ENCODE data around the gene AP1G1.
"Not testable (repeated sequence)": the region's sequence is repeated elsewhere in the genome, so short reads cannot be mapped to it uniquely, and the experiment has no call there.

DNA sequence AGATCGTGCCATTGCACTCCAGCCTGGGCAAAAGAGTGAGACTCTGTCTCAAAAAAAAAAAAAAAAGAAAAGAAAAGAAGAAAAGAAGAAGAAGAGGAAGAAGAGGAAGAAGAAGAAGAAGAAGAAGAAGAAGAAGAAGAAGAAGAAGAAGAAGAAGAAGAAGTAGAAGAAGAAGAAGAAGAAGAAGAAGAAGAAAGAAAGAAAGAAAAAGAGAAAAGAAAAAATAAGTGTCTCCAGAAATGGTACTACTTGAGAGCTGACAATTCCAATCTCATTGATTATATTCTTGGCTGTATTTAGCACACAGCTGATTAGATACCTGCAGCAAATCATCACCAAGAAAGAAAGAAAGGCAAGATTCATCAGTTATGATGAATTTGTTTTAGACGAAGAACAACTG, 23.5 kb upstream of the AP1G1 start:
- TF ChIP-seq, protein P1, sequence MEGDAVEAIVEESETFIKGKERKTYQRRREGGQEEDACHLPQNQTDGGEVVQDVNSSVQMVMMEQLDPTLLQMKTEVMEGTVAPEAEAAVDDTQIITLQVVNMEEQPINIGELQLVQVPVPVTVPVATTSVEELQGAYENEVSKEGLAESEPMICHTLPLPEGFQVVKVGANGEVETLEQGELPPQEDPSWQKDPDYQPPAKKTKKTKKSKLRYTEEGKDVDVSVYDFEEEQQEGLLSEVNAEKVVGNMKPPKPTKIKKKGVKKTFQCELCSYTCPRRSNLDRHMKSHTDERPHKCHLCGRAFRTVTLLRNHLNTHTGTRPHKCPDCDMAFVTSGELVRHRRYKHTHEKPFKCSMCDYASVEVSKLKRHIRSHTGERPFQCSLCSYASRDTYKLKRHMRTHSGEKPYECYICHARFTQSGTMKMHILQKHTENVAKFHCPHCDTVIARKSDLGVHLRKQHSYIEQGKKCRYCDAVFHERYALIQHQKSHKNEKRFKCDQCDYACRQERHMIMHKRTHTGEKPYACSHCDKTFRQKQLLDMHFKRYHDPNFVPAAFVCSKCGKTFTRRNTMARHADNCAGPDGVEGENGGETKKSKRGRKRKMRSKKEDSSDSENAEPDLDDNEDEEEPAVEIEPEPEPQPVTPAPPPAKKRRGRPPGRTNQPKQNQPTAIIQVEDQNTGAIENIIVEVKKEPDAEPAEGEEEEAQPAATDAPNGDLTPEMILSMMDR (conservative IDR thresholded peaks at IDR 0.05; ENCODE audit: low read depth, low read length): not testable (repeated sequence)
- not testable (repeated sequence) for TF ChIP-seq EZH2 (IDR thresholded peaks at IDR 0.05; ENCODE audit: low read length, unreplicated experiment); EZH2phosphoT487 (IDR thresholded peaks at IDR 0.05; ENCODE audit: borderline replicate concordance, low read length)

Measured in PC-3 (cell line).